Medulla oblongata (tissue), 1 donor: ENCODE data around the gene PJVK.

Experiments used
- DNase-seq: peaks from one replicate; pipeline ENCODE4 v3.0.0-alpha.2; 2015; ENCODE audit errors: extremely low spot score

PJVK gene

GRCh38 chr2:178480227-178481181 is 29.3 kb downstream of the PJVK start, which contains the start of gene PLEKHA3:
TSS of gene PLEKHA3 (plus strand) at chr2:178480457. CDS start at chr2:178480870, 413 bp downstream.
- DNase-seq = peak; percentile 98

DNA sequence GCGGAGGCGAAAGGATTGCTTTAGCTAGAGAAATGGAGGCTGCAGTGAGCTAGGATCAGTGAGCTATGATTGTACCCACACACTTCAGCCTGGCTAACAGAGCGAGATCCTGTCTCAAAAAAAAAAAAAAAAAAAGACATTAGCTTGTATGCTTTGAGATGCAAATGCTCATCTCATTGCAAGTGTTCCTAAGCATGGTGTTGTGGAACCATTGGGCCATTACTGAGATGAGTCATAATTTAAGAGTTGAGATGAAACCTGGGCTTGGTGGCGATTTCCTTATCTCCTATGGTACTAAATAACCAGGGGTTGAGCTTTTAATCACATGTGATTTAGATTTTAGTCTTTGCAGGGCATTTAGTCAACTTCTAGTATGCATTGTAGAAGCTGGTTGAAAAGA is 31.3 kb downstream of the PJVK start:
- no peak for DNase-seq

DNA sequence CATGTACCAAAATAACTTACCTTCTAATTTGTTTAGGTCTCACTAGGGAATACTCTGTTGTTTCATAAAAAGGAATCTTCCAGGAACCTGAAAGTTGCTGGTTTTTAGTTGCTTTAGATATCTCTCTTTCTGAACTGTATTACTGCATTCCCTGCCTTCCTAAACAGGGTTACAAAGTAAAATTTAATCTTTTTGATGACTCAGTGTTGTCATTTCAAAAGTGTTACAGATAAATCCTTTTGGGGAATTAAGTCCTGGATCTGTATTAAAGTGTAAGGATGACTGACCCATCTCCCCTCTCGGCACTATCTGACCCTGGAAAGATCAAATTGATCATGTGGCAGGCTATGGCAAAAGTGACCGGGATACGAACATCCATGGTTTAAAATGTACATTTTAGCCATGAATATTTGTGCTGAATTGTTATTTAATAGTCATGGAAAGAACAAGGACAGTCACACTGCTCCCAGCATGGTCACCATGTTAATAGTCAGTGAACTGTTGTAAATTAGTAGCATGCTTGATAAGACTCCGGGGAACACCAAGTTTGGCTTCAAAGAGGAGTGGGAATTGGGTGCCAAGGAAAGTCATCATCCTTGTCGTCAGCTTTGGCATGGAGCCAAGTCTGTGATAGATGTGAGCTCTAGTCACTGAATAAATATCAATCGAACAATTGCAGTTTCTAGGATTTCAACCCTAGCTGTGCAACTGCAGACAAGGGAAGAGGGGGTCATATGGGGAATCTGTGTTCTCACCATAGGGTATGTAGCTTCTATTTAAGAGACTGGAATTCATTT is 33.3 kb downstream of the PJVK start:
- DNase-seq = peak; percentile 62

DNA sequence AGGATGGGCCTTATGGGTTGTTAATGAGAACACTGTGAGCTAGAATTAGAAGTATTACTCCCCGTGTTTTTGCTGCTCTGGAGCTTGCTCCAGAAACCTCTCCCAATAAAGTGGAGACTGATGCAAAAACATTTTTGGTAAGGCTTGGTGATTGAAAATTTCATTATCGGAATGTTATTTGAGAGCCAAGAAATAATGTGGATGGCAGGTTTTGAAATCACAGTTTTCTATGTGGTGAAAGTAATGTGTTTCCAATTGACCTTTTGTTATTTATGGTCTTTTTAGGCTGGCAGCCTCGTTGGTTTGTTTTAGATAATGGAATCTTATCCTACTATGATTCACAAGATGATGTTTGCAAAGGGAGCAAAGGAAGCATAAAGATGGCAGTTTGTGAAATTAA is 34.2 kb downstream of the PJVK start:
- DNase-seq = no peak

GRCh38 chr2:178491612-178492011 is 40.4 kb downstream of the PJVK start:
- DNase-seq = no peak

GRCh38 chr2:178496049-178496448 is 44.9 kb downstream of the PJVK start:
- no peak for DNase-seq

DNA sequence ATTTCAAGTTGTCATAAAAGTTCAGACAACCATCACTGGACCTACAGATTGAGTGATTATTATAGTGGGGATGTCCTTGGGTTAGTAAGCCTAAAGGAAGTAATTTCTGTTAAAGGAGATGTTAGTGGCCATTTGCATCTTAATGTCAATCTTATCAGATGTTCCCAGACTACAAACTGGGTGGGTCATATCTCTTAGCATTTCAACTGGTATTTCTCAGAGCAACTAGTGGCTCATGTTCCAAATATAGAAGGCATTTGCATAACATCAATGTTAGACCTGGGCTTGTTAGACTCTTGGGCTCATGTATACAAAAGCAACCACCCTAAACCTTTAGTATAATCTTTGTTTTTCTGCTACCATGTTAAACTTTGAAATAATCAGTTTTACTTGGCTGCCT is 47.0 kb downstream of the PJVK start:
- DNase-seq = no peak

DNA sequence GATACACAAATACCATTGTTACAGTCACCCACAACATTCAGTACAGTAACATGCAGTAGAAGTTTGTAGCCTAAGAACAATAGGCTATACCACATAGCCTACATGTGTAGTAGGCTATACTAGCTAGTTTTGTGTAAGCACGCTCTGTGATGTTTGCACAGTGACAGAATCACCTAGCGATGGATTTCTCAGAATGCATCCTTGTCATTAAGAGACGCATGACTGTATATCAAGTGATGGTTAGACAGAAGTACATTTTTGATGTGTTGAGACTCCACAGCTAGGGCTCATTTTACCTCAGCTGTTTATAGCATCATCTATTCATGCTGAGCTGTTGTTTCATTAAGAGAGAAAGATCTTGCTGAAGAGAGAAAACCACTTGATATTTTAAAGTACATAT is 48.5 kb downstream of the PJVK start:
- no peak for DNase-seq

DNA sequence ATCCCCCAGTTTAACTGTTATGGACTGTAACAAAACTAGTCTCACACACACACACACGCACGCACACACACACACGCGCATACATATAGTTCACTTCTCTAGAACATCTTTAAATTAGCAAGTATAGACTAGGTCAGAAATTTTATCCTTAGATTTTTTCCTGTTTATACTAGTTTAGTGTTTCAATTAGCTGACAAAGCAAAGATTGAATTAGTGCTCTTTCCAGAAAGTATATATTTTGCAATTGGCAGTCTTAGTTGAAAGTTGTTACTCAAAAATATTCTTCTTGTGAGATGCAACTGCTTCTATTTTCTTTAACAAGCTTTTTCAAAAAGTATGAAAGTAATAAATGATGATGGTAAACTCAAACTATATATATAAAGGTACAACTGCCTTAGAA is 51.6 kb downstream of the PJVK start:
- DNase-seq = no peak

DNA sequence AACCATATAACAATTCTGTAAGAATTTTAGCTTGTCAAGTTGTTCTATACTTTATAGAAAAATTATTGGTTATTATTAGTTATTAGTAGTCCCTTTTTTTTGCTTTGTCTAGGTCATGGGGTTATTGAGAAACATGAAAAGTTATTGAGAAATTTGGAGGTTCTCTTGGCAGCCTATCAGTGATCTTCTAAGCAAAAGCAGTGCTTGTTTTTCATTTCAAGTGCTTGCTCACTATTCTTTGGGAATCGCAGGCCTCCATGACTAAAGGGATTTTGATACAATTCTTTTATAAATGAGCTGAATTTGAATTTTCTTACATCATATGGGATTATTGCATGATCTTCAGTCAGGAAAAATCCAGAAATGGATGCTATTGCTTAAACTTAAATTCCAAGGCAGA is 54.9 kb downstream of the PJVK start:
- DNase-seq = no peak

GRCh38 chr2:178506524-178506923 is 55.3 kb downstream of the PJVK start:
- DNase-seq = no peak

DNA sequence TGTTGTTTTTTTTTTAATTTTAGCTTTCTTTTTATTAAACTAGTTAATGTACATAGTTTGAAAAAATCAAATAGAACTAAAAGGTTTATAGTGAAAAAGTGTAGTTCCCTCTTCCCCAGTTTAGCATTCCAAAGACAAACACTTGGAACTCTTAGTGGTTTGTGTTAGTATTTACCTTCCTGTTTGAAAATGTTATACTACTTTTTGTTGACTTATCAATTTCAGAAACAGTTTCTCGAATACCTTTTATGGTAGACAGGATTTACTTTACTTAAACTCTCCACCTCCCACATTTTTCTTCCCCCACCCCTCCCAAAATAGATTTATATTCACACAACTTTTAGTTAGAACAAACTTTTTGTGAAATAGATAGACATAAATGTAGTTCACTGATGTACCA is 55.8 kb downstream of the PJVK start:
- no peak for DNase-seq

DNA sequence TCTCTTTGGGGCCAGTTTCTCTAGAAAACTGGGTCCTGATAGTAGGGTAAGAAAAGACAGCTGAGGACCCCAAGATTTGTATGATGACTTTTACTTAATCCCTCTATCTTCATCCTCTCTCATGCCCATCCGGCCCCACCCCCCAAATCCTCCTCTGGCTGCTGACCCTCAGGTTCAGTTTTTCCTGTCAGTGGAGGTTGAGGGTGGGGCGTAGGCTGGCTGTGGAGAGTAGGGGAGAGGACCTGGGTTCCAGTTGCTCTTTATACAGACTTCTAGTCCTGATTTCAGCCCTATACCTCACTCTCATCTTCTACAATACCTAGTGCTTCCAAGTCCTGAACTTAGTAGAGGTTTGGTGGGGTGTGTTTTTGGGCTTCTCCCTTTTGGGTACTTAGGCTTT is 57.5 kb downstream of the PJVK start:
- DNase-seq = no peak

- no peak for DNase-seq
Observed at GRCh38 chr2:178510384-178510783, 59.2 kb downstream of the PJVK start.
